T-helper 2 cell treated with Interferon-gamma antibody and Interleukin-4, amounts not matched to agents 100 ng/mL and 5 ng/mL, for 36 hours (primary cell): ENCODE data around the gene EPN1. TPM values are rescaled to one million over a fixed set of nuclear protein-coding genes. Genes with fewer than 3 reads are reported as not detected.
"Not testable (repeated sequence)": the region's sequence is repeated elsewhere in the genome, so short reads cannot be mapped to it uniquely, and the experiment has no call there.

ENCODE experiments used
- intact Hi-C: fragments of 100-400 bp; cut with micrococcal nuclease; formaldehyde crosslinking; loops from one replicate; pipeline ENCODE4 v1.15.1; 2023
- total RNA-seq: library from RNA; stranded (reverse); gene quantifications from 2 replicates; pipeline ENCODE4 v1.2.3, GENCODE V29; 2022

The EPN1 gene
- total RNA-seq, 1 donor from 2014 or later: 59.3 TPM

- intact Hi-C loops: no loop called here
Observed at GRCh38 chr19:55711719-55712118, 36.7 kb downstream of the EPN1 start.

GRCh38 chr19:55712804-55713631, 38.0 kb downstream of the EPN1 start:
- intact Hi-C loops: no loop called here

DNA sequence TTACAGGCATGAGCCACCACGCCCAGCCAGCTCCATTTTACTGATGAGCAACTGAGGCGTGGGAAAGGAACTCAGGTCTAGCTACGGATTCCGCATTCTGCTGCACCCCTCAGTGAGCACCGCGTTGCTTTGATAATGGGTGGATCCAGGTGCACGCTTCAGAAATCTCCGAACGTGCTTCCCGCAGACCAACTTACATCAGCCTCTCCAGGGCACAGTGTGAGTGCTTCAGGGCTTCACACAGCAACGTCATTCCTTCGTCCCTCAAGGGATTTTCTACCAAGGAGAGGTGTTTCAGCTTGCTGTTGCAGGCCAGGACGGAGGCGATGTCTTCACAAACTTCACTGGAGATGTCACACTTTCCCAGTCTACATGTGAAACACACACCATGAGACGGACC, 41.5 kb downstream of the EPN1 start:
- intact Hi-C loops: no loop called here

DNA sequence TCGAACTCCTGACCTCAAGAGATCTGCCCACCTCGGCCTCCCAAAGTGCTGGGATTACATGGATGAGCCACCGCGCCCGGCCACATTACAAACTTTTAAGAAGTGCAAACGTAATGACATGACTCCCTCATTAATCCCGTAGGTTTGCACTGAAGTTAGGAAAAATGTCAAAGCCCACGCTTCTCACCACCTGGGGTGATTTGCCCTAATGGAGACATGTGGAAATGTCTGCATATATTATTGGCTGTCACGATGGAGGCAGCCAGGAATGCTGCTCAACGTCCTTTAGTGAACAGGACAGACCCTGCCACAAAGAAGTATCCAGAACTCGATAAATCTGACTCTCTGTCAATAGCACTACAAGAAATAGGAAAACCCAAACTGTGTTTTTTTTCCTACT, 42.2 kb downstream of the EPN1 start:
- intact Hi-C loops: no loop called here

- intact Hi-C loops: not testable (repeated sequence)
Observed at GRCh38 chr19:55717879-55718711, 43.1 kb downstream of the EPN1 start.

DNA sequence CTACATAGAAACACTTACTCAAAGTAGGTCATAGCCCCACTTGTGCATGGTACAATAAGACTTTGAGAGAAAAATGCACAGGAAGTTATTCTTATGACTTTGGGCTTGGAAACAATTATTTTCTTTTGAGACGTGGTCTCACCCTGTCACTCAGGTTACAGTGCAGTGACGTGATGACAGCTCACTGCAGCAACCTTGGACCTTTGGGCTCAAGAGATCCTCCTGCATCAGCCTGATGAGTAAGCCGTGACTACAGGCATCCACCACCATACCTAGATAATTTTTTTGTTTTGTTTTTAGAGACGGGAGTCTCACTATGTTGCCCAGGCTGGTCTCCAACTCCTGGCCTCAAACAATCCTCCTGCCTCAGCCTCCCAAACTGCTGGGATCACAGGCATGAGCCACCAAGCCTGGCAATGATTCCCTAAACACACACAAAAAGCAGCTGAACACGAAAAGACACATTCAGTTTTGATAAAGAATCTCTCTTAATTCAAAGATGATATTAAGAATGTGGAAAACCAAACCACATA, 45.3 kb downstream of the EPN1 start:
- intact Hi-C loops: no loop called here

- intact Hi-C loops: no loop called here
Observed at GRCh38 chr19:55720801-55721200, 45.8 kb downstream of the EPN1 start.

DNA sequence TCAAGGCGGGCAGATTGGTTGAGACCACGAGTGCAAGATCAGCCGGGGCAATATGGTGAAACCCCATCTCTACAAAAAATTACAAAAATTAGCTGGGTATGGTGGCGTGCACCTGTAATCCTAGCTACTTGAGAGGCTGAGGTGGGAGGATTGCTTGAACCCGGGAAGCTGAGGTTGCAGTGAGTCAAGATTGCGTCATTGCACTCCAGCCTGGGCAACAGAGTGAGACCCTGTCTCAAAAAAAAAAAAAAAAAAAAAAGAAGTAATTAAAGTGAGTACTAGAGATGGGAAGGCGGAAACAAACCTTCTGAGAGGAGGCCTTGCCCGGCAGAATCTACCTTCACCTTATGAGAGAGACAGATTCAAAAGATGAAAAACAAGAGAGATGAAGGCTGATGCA, 48.5 kb downstream of the EPN1 start:
- intact Hi-C loops: no loop called here

DNA sequence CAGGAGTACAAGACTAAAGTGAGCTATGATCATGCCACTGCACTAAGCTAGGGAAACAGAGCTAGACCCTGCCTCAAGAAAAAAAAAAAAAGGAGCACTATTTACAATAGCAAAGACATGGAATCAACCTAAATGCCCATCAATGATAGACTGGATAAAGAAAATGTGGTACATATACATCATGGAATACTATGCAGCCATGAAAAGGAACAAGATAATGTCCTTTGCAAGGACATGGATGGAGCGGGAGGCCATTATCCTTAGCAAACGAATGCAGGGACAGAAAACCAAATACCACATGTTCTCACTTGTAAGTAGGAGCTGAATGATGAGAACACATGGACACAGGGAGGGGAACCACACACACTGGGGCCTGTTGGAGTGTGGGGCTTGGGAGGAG, 55.4 kb downstream of the EPN1 start:
- intact Hi-C loops: not testable (repeated sequence)

DNA sequence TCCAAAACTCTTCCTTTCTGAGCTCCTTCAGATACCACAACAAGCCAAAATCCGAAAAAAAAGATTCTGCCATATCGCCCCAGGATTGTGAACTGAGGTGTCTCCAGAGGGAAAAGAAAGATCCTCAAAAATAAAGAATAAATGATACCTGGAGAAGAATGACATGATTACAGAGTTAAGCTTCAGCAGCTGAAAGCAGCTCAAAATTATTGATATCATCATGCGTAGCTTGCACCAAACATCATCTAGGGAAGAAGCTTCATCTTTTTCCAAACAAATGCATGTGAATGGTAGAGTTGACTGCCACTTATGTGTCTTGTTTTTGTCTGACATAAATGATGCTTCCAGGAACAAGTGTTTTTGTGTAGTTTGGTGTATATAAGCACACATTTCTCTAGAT, 63.3 kb downstream of the EPN1 start, which contains the start of gene NLRP9:
NLRP9 (minus strand) TSS at position 101 of the 400 bp plus-strand sequence; CDS start at position 73, 28 bp downstream.
- intact Hi-C loops: no loop called here

DNA sequence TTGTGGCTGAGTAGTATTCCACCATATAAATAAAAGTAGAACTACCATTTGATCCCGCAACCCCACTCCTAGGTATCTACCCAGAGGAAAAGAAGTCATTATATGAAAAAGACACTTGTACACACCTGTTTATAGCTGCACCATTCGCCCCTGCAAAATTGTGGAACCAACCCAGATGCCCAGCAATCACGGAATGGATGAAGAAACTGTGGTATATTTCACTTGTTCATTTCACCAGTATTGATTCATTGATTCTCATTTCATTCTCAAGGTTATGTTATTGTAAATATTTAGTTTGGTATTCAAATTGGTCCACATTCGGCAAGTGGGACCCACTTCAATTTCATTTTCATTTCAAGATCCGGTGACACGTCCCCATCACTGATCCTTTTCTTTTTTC, 75.7 kb downstream of the EPN1 start:
- intact Hi-C loops: no loop called here

GRCh38 chr19:55753401-55753800, 78.4 kb downstream of the EPN1 start:
- intact Hi-C loops: no loop called here

- intact Hi-C loops: not testable (repeated sequence)
Observed at GRCh38 chr19:55756808-55757207, 81.8 kb downstream of the EPN1 start.

DNA sequence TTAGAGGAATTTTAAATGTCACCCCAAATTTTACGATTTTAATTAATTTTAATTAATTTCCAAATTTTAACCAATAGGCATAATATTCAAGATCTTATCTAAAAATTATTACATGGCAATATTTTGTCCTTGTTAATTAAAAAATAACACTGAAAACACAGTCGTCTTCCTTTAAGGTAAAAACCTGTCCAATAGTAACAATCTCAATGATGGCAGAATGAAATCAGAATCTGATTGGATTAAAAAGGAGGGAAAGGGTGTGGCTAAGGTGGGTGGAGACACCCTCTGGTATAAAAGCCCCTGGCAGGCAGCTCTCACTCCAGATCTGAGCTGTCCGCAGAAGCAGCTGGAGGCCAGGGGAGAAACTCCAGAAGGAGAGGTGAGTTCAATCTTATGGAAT, 83.8 kb downstream of the EPN1 start, which contains the start of gene RFPL4A:
RFPL4A (plus strand) TSS at position 301 of the 400 bp plus-strand sequence. CDS start 2,704 bp downstream, outside the sequence.
- intact Hi-C loops: not testable (repeated sequence)

Other genes starting within 250 kb of the EPN1 start
- gene SHISA7, start 231.9 kb upstream of the EPN1 start, total RNA-seq: not detected in 2 replicates
- 23.2 and 25.3 TPM in 2 replicates for gene ISOC2, start 213.6 kb upstream of the EPN1 start, total RNA-seq
- gene C19orf85, start 210.5 kb upstream of the EPN1 start, total RNA-seq: not detected in 2 replicates
- gene ZNF628, start 198.6 kb upstream of the EPN1 start, total RNA-seq: 6.6 and 10.3 TPM in 2 replicates
- gene NAT14, start 190.0 kb upstream of the EPN1 start, total RNA-seq: 9.3 and 12.3 TPM in 2 replicates
- gene SSC5D, start 186.8 kb upstream of the EPN1 start, total RNA-seq: 0.23 and 0.30 TPM in 2 replicates
- not detected in 2 replicates for gene SBK2, start 138.1 kb upstream of the EPN1 start, total RNA-seq
- not detected in 2 replicates for gene SBK3, start 129.7 kb upstream of the EPN1 start, total RNA-seq
- gene ZNF579, start 94.4 kb upstream of the EPN1 start, total RNA-seq: 6.5 and 6.7 TPM in 2 replicates
- 14.4 and 14.7 TPM in 2 replicates for gene FIZ1, start 75.7 kb upstream of the EPN1 start, total RNA-seq
- 21.0 and 21.2 TPM in 2 replicates for gene ZNF524, start 74.9 kb upstream of the EPN1 start, total RNA-seq
- 12.3 and 13.2 TPM in 2 replicates for gene ZNF865, start 69.6 kb upstream of the EPN1 start, total RNA-seq
- gene ZNF784, start 50.7 kb upstream of the EPN1 start, total RNA-seq: 4.9 and 5.0 TPM in 2 replicates
- 29.9 and 30.8 TPM in 2 replicates for gene ZNF580, start 34.2 kb upstream of the EPN1 start, total RNA-seq
- 21.0 and 22.4 TPM in 2 replicates for gene ZNF581, start 31.6 kb upstream of the EPN1 start, total RNA-seq
- 6.5 and 7.0 TPM in 2 replicates for gene CCDC106, start 27.0 kb upstream of the EPN1 start, total RNA-seq
- 298 and 303 TPM in 2 replicates for gene U2AF2, start 20.2 kb upstream of the EPN1 start, total RNA-seq
- gene NLRP9, start 63.2 kb downstream of the EPN1 start, total RNA-seq: not detected in 2 replicates
- gene RFPL4A, start 83.9 kb downstream of the EPN1 start, total RNA-seq: not detected in 2 replicates
- gene RFPL4AL1, start 93.9 kb downstream of the EPN1 start, total RNA-seq: not detected in 2 replicates
- gene NLRP11, start 156.8 kb downstream of the EPN1 start, total RNA-seq: not detected in 2 replicates
- not detected in 2 replicates for gene NLRP4, start 161.3 kb downstream of the EPN1 start, total RNA-seq